ENCODE data around the gene PSMC2. TPM values are rescaled to one million over a fixed set of nuclear protein-coding genes. Genes with fewer than 3 reads are reported as not detected.

The PSMC2 gene
- total RNA-seq, 1 donor, result 252 TPM

DNA sequence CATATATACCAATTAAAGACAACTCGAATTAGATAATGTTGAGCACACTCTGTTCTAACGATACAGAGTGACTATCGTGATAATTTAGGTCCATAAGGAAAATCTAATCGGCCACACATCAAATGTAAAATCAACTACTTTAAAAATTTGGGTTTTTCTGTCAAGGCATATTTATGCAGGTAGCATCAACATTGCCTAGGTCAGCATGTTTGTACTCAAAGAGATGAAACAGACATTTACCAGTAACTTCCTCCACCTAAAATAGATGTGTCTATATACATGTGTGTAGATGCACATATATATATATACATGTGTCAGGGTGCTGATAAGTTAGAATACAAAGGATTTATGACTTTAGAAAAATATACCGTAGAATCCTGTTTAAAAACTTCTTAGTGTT is 22.0 kb downstream of the PSMC2 start:
- no peak overlapping the region for H3K4me3 ChIP-seq (ENCODE audit: low read depth, low read length)
- no peak for TF ChIP-seq CTCF (IDR thresholded peaks at IDR 0.05; ENCODE audit: insufficient read depth, low read depth, low read length)
- no peak for DNase-seq (ENCODE audit: low read depth)

DNA sequence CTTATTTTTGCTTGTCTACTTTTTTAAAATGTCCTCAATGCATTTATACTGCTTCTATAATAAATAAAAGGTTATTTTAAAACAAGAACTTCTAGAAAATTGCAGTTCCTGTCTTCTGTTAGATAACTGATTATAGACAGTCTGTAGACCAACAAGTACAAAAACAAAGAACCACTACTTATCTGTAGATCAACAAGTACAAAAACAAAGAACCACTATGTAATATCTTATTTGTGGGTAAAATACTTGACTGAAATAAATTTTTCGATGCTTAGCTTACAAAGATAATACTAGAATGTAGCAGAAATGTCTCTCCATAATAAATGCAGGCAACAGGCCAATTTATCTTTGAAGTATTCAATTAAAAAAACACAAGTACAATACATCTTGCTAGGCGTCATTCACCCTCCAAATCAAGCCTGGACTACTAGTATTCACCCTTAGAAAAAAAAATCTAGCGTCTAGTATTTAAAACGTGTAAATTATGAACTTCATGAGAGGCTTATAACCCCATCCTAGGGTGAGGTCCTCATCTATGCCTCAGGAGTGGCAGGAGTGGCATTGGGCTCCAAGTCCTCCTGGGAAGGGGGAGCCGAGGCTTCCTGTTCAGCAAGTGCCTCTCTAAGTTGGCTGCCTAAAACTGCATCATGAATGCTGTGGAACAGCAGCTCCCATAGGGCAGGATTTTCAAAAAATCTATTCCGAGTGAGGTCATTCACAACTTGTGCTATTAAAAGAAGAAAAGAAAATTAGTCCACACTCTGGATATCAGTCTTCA is 26.6 kb downstream of the PSMC2 start:
- DNase-seq (ENCODE audit: low read depth), result no peak
- no peak overlapping the region for H3K4me3 ChIP-seq (ENCODE audit: low read depth, low read length)
- no peak for TF ChIP-seq CTCF (IDR thresholded peaks at IDR 0.05; ENCODE audit: insufficient read depth, low read depth, low read length)

DNA sequence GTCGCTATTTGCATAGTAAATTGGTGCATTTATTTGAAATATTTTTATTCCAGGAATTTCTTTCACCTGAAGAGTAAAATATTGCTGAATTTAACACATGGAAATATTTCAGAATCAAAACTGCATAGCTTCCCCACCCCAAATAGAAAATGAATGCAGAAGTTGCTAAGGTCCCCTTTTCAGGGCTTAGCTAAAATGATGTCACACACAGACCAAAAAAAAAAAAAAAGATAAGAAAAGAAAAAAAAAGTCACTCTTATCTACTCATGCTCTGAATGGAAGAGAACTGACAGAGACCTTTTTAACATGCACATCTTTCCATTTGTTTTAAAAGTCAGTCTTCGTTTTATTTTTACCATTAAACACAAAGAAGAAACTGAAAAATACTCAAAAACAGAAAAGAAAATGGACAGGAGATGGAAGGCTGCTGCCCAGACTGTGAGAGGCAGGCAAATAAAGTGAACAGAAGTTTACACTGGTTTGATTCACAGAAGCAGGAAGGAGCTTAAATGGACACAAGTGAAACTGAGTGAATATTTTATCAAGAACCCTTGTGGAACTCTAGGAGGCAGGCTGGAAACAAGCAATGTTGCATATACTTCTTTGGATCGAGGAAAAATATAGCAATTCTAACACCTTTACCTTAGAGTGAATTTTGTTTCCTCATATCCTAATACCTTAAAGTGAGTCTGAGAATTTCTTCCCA is 32.0 kb downstream of the PSMC2 start:
- DNase-seq (ENCODE audit: low read depth), result no peak
- TF ChIP-seq CTCF (IDR thresholded peaks at IDR 0.05; ENCODE audit: insufficient read depth, low read depth, low read length), result no peak
- no peak overlapping the region for H3K4me3 ChIP-seq (ENCODE audit: low read depth, low read length)

GRCh38 chr7:103380395-103381191 is 33.1 kb downstream of the PSMC2 start:
- no peak for TF ChIP-seq CTCF (IDR thresholded peaks at IDR 0.05; ENCODE audit: insufficient read depth, low read depth, low read length)
- no peak for DNase-seq (ENCODE audit: low read depth)

GRCh38 chr7:103381280-103382031 is 34.0 kb downstream of the PSMC2 start:
- no peak for TF ChIP-seq CTCF (IDR thresholded peaks at IDR 0.05; ENCODE audit: insufficient read depth, low read depth, low read length)
- H3K4me3 ChIP-seq (ENCODE audit: low read depth, low read length), result no peak overlapping the region
- DNase-seq (ENCODE audit: low read depth), result no peak

More at GRCh38 chr7:103380395-103381191, 33.1 kb downstream of the PSMC2 start:
- H3K4me3 ChIP-seq (ENCODE audit: low read depth, low read length), result no peak overlapping the region

DNA sequence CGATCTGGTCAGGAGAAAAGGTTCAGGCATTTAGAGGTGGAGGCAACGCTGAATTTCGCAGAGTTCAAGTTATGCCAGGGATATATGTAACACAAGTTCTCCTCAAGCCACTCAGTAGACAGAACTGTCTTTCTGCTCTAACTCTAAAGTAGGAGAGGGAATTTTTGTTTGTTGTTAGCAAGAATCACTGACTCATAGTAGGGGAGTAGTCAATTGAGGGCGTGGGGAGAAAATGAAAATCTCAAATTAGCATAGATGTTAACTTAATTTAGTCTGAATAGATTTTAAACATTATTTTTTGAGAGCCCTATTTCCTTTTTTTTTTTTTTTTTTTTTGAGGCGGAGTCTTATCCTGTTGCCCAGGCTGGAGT is 34.6 kb downstream of the PSMC2 start:
- H3K4me3 ChIP-seq (ENCODE audit: low read depth, low read length), result no peak overlapping the region
- no peak for DNase-seq (ENCODE audit: low read depth)
- TF ChIP-seq CTCF (IDR thresholded peaks at IDR 0.05; ENCODE audit: insufficient read depth, low read depth, low read length), result no peak
